Cerebellar cortex (tissue), 1 donor: ENCODE data around the gene ST3GAL4.

Source experiments
- DNase-seq: peaks from one replicate; pipeline ENCODE4 v3.0.0-alpha.2; 2015; ENCODE audit warnings: low spot score

Gene ST3GAL4

GRCh38 chr11:126408496-126408895 is 53.0 kb downstream of the ST3GAL4 start:
- DNase-seq = no peak

- DNase-seq = no peak
Measured at GRCh38 chr11:126408901-126409619, 53.6 kb downstream of the ST3GAL4 start.

- no peak for DNase-seq
Measured at GRCh38 chr11:126409620-126409985, 54.1 kb downstream of the ST3GAL4 start.

GRCh38 chr11:126410649-126411048 is 55.2 kb downstream of the ST3GAL4 start:
- DNase-seq = no peak

- DNase-seq = no peak
Measured at GRCh38 chr11:126411971-126412381, 56.5 kb downstream of the ST3GAL4 start.

- DNase-seq = no peak
Measured at GRCh38 chr11:126413426-126413825, 57.9 kb downstream of the ST3GAL4 start.

- no peak for DNase-seq
Measured at GRCh38 chr11:126413843-126414405, 58.4 kb downstream of the ST3GAL4 start.

GRCh38 chr11:126414615-126415014 is 59.1 kb downstream of the ST3GAL4 start:
- DNase-seq = no peak

GRCh38 chr11:126415128-126415527 is 59.6 kb downstream of the ST3GAL4 start:
- no peak for DNase-seq

- no peak for DNase-seq
Measured at GRCh38 chr11:126415669-126416420, 60.4 kb downstream of the ST3GAL4 start.

GRCh38 chr11:126416542-126417090 is 61.1 kb downstream of the ST3GAL4 start:
- DNase-seq = peak; percentile 85

GRCh38 chr11:126417091-126417862 is 61.8 kb downstream of the ST3GAL4 start:
- DNase-seq = peak; percentile 13

- DNase-seq = no peak
Measured at GRCh38 chr11:126418887-126419286, 63.4 kb downstream of the ST3GAL4 start.

- DNase-seq = no peak
Measured at GRCh38 chr11:126419801-126420697, 64.6 kb downstream of the ST3GAL4 start.

- no peak for DNase-seq
Measured at GRCh38 chr11:126420698-126421256, 65.3 kb downstream of the ST3GAL4 start.

GRCh38 chr11:126421271-126421671 is 65.8 kb downstream of the ST3GAL4 start:
- DNase-seq = no peak

GRCh38 chr11:126422446-126422845 is 67.0 kb downstream of the ST3GAL4 start:
- no peak for DNase-seq

- no peak for DNase-seq
Measured at GRCh38 chr11:126423154-126423553, 67.7 kb downstream of the ST3GAL4 start.

- DNase-seq = no peak
Measured at GRCh38 chr11:126423743-126424142, 68.3 kb downstream of the ST3GAL4 start.

GRCh38 chr11:126424471-126425039 is 69.1 kb downstream of the ST3GAL4 start:
- DNase-seq = no peak
